Upper lobe of left lung (tissue), 4 donors: ENCODE measurements around the gene RNF208.

Experiments used
- EP300 ChIP-seq, 4 donors: sonication (generic); formaldehyde crosslinking; IDR thresholded peaks; one replicate each; pipeline ENCODE4 v1.5.1; 2017; ENCODE audit warnings: antibody characterized with exemption in 4 of 4, control low read depth in 2 of 4
- POLR2A ChIP-seq, 4 donors: fragments of 450-650 bp; IDR thresholded peaks; one replicate each; pipeline ENCODE4 v1.5.1; 2016 to 2017; ENCODE audit warnings: antibody characterized with exemption in 4 of 4, mild to moderate bottlenecking in 2 of 4
- TF ChIP-seq, protein P1 (sequence below), 6 experiments: fragments of 450-650 bp in 4 of 6; fragments of 200-600 bp in 2 of 6; sonication (generic) in 2 of 6; IDR thresholded peaks; one replicate each; pipeline ENCODE4 v1.5.1; 2016 to 2019; ENCODE audit warnings: antibody characterized with exemption in 6 of 6

DNA sequence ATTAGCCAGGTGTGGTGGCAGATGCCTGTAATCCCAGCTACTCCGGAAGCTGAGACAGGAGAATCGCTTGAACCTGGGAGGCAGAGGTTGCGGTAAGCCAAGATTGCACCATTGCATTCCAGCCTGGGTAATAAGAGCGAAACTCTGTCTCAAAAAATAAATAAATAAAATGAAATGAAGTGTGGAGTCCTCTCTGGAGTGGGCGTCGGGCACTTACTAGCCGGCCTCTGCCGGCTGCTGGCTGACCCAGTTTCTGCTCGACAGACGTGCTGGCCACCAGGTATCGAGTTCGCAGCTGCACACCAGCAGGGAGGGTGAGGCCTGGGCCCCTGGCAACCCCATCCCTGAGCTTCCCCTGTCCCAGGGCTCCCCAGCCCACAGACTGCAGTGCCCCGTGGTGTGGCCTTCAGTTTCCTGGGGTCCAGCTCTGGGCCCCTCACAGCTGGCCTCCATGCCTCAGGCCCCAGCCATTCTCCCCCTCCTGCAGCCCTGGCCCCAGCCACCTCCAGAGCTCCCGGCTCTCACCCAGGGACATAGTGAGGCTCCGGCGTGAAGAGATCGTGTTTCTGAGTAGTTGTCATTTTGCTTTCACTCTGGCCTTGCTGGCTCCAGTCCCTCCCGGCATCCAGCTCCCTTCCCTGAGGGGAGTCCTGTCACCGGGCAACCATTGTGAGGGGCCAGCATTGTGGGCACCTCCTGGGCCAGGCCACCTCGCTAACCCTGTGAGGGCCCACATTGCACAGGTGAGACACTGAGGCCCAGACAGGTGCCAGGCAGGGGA, 25.3 kb upstream of the RNF208 start:
- TF ChIP-seq, protein P1, sequence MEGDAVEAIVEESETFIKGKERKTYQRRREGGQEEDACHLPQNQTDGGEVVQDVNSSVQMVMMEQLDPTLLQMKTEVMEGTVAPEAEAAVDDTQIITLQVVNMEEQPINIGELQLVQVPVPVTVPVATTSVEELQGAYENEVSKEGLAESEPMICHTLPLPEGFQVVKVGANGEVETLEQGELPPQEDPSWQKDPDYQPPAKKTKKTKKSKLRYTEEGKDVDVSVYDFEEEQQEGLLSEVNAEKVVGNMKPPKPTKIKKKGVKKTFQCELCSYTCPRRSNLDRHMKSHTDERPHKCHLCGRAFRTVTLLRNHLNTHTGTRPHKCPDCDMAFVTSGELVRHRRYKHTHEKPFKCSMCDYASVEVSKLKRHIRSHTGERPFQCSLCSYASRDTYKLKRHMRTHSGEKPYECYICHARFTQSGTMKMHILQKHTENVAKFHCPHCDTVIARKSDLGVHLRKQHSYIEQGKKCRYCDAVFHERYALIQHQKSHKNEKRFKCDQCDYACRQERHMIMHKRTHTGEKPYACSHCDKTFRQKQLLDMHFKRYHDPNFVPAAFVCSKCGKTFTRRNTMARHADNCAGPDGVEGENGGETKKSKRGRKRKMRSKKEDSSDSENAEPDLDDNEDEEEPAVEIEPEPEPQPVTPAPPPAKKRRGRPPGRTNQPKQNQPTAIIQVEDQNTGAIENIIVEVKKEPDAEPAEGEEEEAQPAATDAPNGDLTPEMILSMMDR (IDR thresholded peaks at IDR 0.05): no peak
- no peak for TF ChIP-seq POLR2A (IDR thresholded peaks at IDR 0.05)
- no peak for TF ChIP-seq EP300 (IDR thresholded peaks at IDR 0.05)
